Activated B cell treated with CpG ODN at 0.5 μM for 24 hours (primary cell): ENCODE data around the gene ADGRA3. TPM values are rescaled to one million over a fixed set of nuclear protein-coding genes. Genes with fewer than 3 reads are reported as not detected.
"Not testable (repeated sequence)": the region's sequence is repeated elsewhere in the genome, so short reads cannot be mapped to it uniquely, and the experiment has no call there.

Source experiments
- ATAC-seq: fragments of 200-7000 bp; cut with Tn5 transposase; one replicate; pipeline ENCODE4 v1.10.0; 2021; ENCODE audit warnings: low read depth, mild to moderate bottlenecking, moderate library complexity
- CTCF ChIA-PET: fragments of 350-600 bp; sonication (Branson Sonifier 250); formaldehyde crosslinking; loops from one replicate; lab custom pipeline; 2021; ENCODE audit warnings: antibody characterized with exemption; lab: Charles Lee
- POLR2A ChIA-PET: fragments of 350-600 bp; sonication (Branson Sonifier 250); formaldehyde crosslinking; loops from one replicate; lab custom pipeline; 2021; ENCODE audit warnings: antibody characterized with exemption; lab: Charles Lee
- DNase-seq: peaks from one replicate; pipeline ENCODE4 v3.0.0; 2022
- H3K27ac Mint-ChIP-seq: one replicate; pipeline ENCODE4 v1.8.0; 2020; ENCODE audit warnings: mixed read lengths
- H3K27me3 Mint-ChIP-seq: one replicate; pipeline ENCODE4 v1.8.0; 2021; ENCODE audit warnings: mixed read lengths
- H3K36me3 Mint-ChIP-seq: one replicate; pipeline ENCODE4 v1.8.0; 2021; ENCODE audit warnings: low read depth, mixed read lengths
- H3K4me1 Mint-ChIP-seq: one replicate; pipeline ENCODE4 v1.8.0; 2021; ENCODE audit warnings: mixed read lengths
- H3K4me3 Mint-ChIP-seq: one replicate; pipeline ENCODE4 v1.8.0; 2020; ENCODE audit warnings: mild to moderate bottlenecking, mixed read lengths
- H3K9me3 Mint-ChIP-seq: one replicate; pipeline ENCODE4 v1.8.0; 2020; ENCODE audit warnings: mixed read lengths
- CTCF ChIP-seq: fragments of 200-600 bp; IDR thresholded peaks from one replicate; pipeline ENCODE4 v1.8.0; 2022; ENCODE audit warnings: antibody characterized with exemption, mild to moderate bottlenecking
- intact Hi-C: fragments of 100-400 bp; cut with micrococcal nuclease; formaldehyde crosslinking; loops from one replicate; pipeline ENCODE4 v1.15.1; 2024
- total RNA-seq: library from RNA; stranded (reverse); gene quantifications from 2 replicates; pipeline ENCODE4 v1.2.3, GENCODE V29; 2022

The ADGRA3 gene
- total RNA-seq, 1 donor from 2014 or later, result not detected

GRCh38 chr4:22384154-22384553, 131.7 kb downstream of the ADGRA3 start:
- POLR2A ChIA-PET, result no interaction called here

GRCh38 chr4:22382216-22382615, 133.7 kb downstream of the ADGRA3 start:
- ATAC-seq, H3K4me1 Mint-ChIP-seq, CTCF ChIA-PET, H3K9me3 Mint-ChIP-seq, intact Hi-C loops, H3K36me3 Mint-ChIP-seq, POLR2A ChIA-PET, H3K27ac Mint-ChIP-seq, H3K4me3 Mint-ChIP-seq, H3K27me3 Mint-ChIP-seq, DNase-seq: not testable (repeated sequence)

More at GRCh38 chr4:22384154-22384553, 131.7 kb downstream of the ADGRA3 start:
- intact Hi-C loops, result no loop called here
- CTCF ChIA-PET, result no interaction called here
- Mint-ChIP-seq H3K27ac (no peak overlapping the region), H3K4me1 (no peaks in the 10 kb centered on the region), H3K9me3 (no peaks in the 10 kb centered on the region), H3K36me3 (no peaks in the 10 kb centered on the region), H3K4me3 (no peak overlapping the region), H3K27me3 (no peaks in the 10 kb centered on the region)
- DNase-seq (no peak), ATAC-seq (no peak)
- no peak for TF ChIP-seq CTCF

- ChIA-PET CTCF (no interaction called here), POLR2A (no interaction called here)
- Mint-ChIP-seq H3K9me3 (peaks cover 5% of the 10 kb centered on the region), H3K4me1 (peaks cover 3% of the 10 kb centered on the region), H3K27me3 (no peaks in the 10 kb centered on the region), H3K36me3 (no peaks in the 10 kb centered on the region), H3K27ac (no peak overlapping the region), H3K4me3 (no peak overlapping the region)
- DNase-seq, result no peak
- ATAC-seq, result no peak
- TF ChIP-seq CTCF, result no peak
- intact Hi-C loops, result no loop called here
Observed at GRCh38 chr4:22372986-22373385, 142.9 kb downstream of the ADGRA3 start.

GRCh38 chr4:22369901-22370562, 145.8 kb downstream of the ADGRA3 start:
- Mint-ChIP-seq H3K36me3 (no peaks in the 10 kb centered on the region), H3K4me3 (no peak overlapping the region), H3K9me3 (peaks cover 5% of the 10 kb centered on the region), H3K27ac (no peak overlapping the region), H3K4me1 (peaks cover 3% of the 10 kb centered on the region), H3K27me3 (no peaks in the 10 kb centered on the region)
- TF ChIP-seq CTCF, result no peak
- intact Hi-C loops, result no loop called here
- ATAC-seq (no peak), DNase-seq (no peak)
- CTCF ChIA-PET, result interaction anchor here (0.7 kb wide), 1 partner anchor 938 kb away, joined by 3 read pairs; no protein-coding TSS in a partner anchor
- POLR2A ChIA-PET, result no interaction called here

- no peak for ATAC-seq
- POLR2A ChIA-PET, result no interaction called here
- H3K4me1 Mint-ChIP-seq, result no peaks in the 10 kb centered on the region
- DNase-seq, result no peak
- H3K27ac Mint-ChIP-seq, result no peak overlapping the region
- H3K4me3 Mint-ChIP-seq, result no peak overlapping the region
- no peaks in the 10 kb centered on the region for H3K27me3 Mint-ChIP-seq
- CTCF ChIA-PET, result no interaction called here
- TF ChIP-seq CTCF, result no peak
- no peaks in the 10 kb centered on the region for H3K36me3 Mint-ChIP-seq
- peaks cover 4% of the 10 kb centered on the region for H3K9me3 Mint-ChIP-seq
- intact Hi-C loops, result no loop called here
Observed at GRCh38 chr4:22363787-22364186, 152.1 kb downstream of the ADGRA3 start.

GRCh38 chr4:22363036-22363435, 152.8 kb downstream of the ADGRA3 start:
- TF ChIP-seq CTCF, result no peak
- ChIA-PET CTCF (no interaction called here), POLR2A (no interaction called here)
- H3K9me3 Mint-ChIP-seq, result peaks cover 6% of the 10 kb centered on the region
- H3K4me1 Mint-ChIP-seq, result no peaks in the 10 kb centered on the region
- no peaks in the 10 kb centered on the region for H3K27me3 Mint-ChIP-seq
- DNase-seq, result no peak
- intact Hi-C loops, result no loop called here
- no peaks in the 10 kb centered on the region for H3K36me3 Mint-ChIP-seq
- ATAC-seq, result no peak
- no peak overlapping the region for H3K27ac Mint-ChIP-seq
- H3K4me3 Mint-ChIP-seq, result no peak overlapping the region
